Keratinocyte (primary cell): ENCODE data around the gene IRAK2. TPM values are rescaled to one million over a fixed set of nuclear protein-coding genes. Genes with fewer than 3 reads are reported as not detected.

ENCODE experiments used
- DNase-seq: peaks from one replicate; pipeline ENCODE4 v3.0.0-alpha.2; 2011; ENCODE audit warnings: low read depth, missing footprints, low spot score
- FAIRE-seq: peaks from 2 replicates; lab custom pipeline; 2011; peaks lifted over from hg19 to GRCh38; lab: Jason Lieb, UNC
- H2AFZ ChIP-seq: 2 replicates; pipeline ENCODE4 v1.6.0; 2012; ENCODE audit warnings: low read length, control low read depth, inconsistent platforms; ENCODE audit not compliant: control insufficient read depth
- H3K27ac ChIP-seq: 2 replicates; pipeline ENCODE4 v1.5.1; 2011; ENCODE audit warnings: low read length; ENCODE audit not compliant: control insufficient read depth, insufficient read depth
- H3K27me3 ChIP-seq: 3 replicates; pipeline ENCODE4 v1.6.0; 2011; ENCODE audit warnings: low read length; ENCODE audit not compliant: control insufficient read depth, insufficient read depth; ENCODE audit errors: extremely low read depth
- H3K36me3 ChIP-seq, 2 experiments: 2 replicates in 1 of 2; 3 replicates in 1 of 2; pipeline ENCODE4 v1.5.1; 2011; ENCODE audit warnings: low read length in 2 of 2, mild to moderate bottlenecking in 1 of 2; ENCODE audit not compliant: control insufficient read depth in 2 of 2, insufficient read depth in 2 of 2; ENCODE audit errors: extremely low read depth in 1 of 2
- H3K4me1 ChIP-seq: 3 replicates; pipeline ENCODE4 v1.5.1; 2011; ENCODE audit warnings: low read length; ENCODE audit not compliant: control insufficient read depth, insufficient read depth; ENCODE audit errors: extremely low read depth
- H3K4me2 ChIP-seq: 3 replicates; pipeline ENCODE4 v1.6.0; 2011; ENCODE audit warnings: low read depth, low read length; ENCODE audit not compliant: control insufficient read depth, insufficient read depth; ENCODE audit errors: extremely low read depth
- H3K4me3 ChIP-seq, 3 experiments: fragments of 200-600 bp in 1 of 3; sonication (generic) in 1 of 3; 2 replicates in 2 of 3; 3 replicates in 1 of 3; pipeline ENCODE4 v1.5.1; 2011 to 2016; ENCODE audit warnings: low read length in 3 of 3, mild to moderate bottlenecking in 3 of 3, control low read depth in 2 of 3, inconsistent platforms in 1 of 3, low read depth in 1 of 3, mixed read lengths in 1 of 3, mixed run types in 1 of 3, moderate library complexity in 1 of 3; ENCODE audit not compliant: control insufficient read depth in 2 of 3, insufficient read depth in 2 of 3; ENCODE audit errors: extremely low read depth in 1 of 3
- H3K79me2 ChIP-seq: 2 replicates; pipeline ENCODE4 v1.6.0; 2012; ENCODE audit warnings: low read length; ENCODE audit not compliant: control insufficient read depth, insufficient read depth
- H3K9ac ChIP-seq: 3 replicates; pipeline ENCODE4 v1.6.0; 2011; ENCODE audit warnings: low read length; ENCODE audit not compliant: control insufficient read depth, insufficient read depth; ENCODE audit errors: extremely low read depth
- H3K9me1 ChIP-seq: 3 replicates; pipeline ENCODE4 v1.6.0; 2011; ENCODE audit warnings: low read length; ENCODE audit not compliant: control insufficient read depth, insufficient read depth; ENCODE audit errors: extremely low read depth
- H3K9me3 ChIP-seq: 2 replicates; pipeline ENCODE4 v1.5.1; 2012; ENCODE audit warnings: low read depth, low read length; ENCODE audit not compliant: control insufficient read depth
- H4K20me1 ChIP-seq: 3 replicates; pipeline ENCODE4 v1.6.0; 2011; ENCODE audit warnings: low read length; ENCODE audit not compliant: control insufficient read depth, insufficient read depth; ENCODE audit errors: extremely low read depth
- CTCF ChIP-seq, 3 experiments: IDR thresholded peaks in 1 of 3; conservative IDR thresholded peaks in 1 of 3; optimal IDR thresholded peaks in 1 of 3; 2 replicates in 2 of 3; 3 replicates in 1 of 3; pipeline versions ENCODE3 to v1.5.1; 2011; ENCODE audit warnings: low read length in 3 of 3, mild to moderate bottlenecking in 3 of 3, moderate library complexity in 2 of 3, control low read depth in 1 of 3, inconsistent platforms in 1 of 3; ENCODE audit not compliant: insufficient read depth in 2 of 3; ENCODE audit errors: extremely low read depth in 1 of 3
- EZH2 ChIP-seq: IDR thresholded peaks from one replicate; pipeline ENCODE4 v1.6.1; 2012; ENCODE audit warnings: inconsistent platforms, mild to moderate bottlenecking, low read length, moderate library complexity
- dilution Hi-C: fragments of 300-500 bp; cut with MboI; formaldehyde crosslinking; loops from one replicate; pipeline ENCODE4 v1.7.0; 2020; ENCODE audit warnings: low sequenced_read_pairs; ENCODE audit not compliant: extremely low pct_ligation_motif_present
- polyA plus RNA-seq, 5 experiments: library from polyadenylated mRNA; depleted of rRNA in 3 of 5; stranded (reverse) in 3 of 5; stranded (forward) in 1 of 5; unstranded in 1 of 5; fragments of >200 nt; gene quantifications; 1 replicate in 1 of 5; 2 replicates in 3 of 5; 3 replicates in 1 of 5; pipeline versions ENCODE4 v1.2.1 to v1.2.3, GENCODE V29; 2011 to 2012; ENCODE audit warnings: missing spikeins in 2 of 5, low read depth in 1 of 5, low replicate concordance in 1 of 5

IRAK2 gene
- polyA plus RNA-seq, 1 donor (not counting 4 experiments of a cell fraction or from before 2014, with no cell fraction given), result 3.5 TPM

- H3K36me3 ChIP-seq, result no peaks in the 10 kb centered on the region
- H3K27me3 ChIP-seq, result no peaks in the 10 kb centered on the region
- H3K4me3 ChIP-seq, result no peak overlapping the region
- H3K4me1 ChIP-seq, result peaks cover 52% of the 10 kb centered on the region
- DNase-seq (no peak), FAIRE-seq (no peak)
- H3K9me1 ChIP-seq, result no peaks in the 10 kb centered on the region
- H3K9me3 ChIP-seq, result no peaks in the 10 kb centered on the region
- no peak for TF ChIP-seq EZH2
- TF ChIP-seq CTCF (optimal IDR thresholded peaks at IDR 0.05 in 1 of 3, IDR thresholded peaks at IDR 0.05 in 1 of 3, conservative IDR thresholded peaks at IDR 0.05 in 1 of 3; ENCODE audit: extremely low read depth in 1 of 3, insufficient read depth in 2 of 3, low read length in 3 of 3), result no peak
- dilution Hi-C loops, result no loop called here
- no peak overlapping the region for H2AFZ ChIP-seq
- no peaks in the 10 kb centered on the region for H4K20me1 ChIP-seq
- no peak overlapping the region for H3K9ac ChIP-seq
- no peak overlapping the region for H3K4me2 ChIP-seq
- H3K79me2 ChIP-seq, result no peaks in the 10 kb centered on the region
- no peak overlapping the region for H3K27ac ChIP-seq
Observed at GRCh38 chr3:10187944-10188343, 23.2 kb downstream of the IRAK2 start.

GRCh38 chr3:10188804-10189556 lies 24.3 kb downstream of the IRAK2 start:
- no peak for TF ChIP-seq EZH2
- TF ChIP-seq CTCF (optimal IDR thresholded peaks at IDR 0.05 in 1 of 3, IDR thresholded peaks at IDR 0.05 in 1 of 3, conservative IDR thresholded peaks at IDR 0.05 in 1 of 3; ENCODE audit: extremely low read depth in 1 of 3, insufficient read depth in 2 of 3, low read length in 3 of 3), result no peak
- dilution Hi-C loops, result no loop called here
- FAIRE-seq, result no peak
- Histone ChIP-seq H3K9ac (peak overlapping the region; percentile 11), H3K4me1 (peaks cover 60% of the 10 kb centered on the region), H4K20me1 (no peaks in the 10 kb centered on the region), H3K27ac (peak overlapping the region; percentile 73), H2AFZ (no peak overlapping the region), H3K9me3 (no peaks in the 10 kb centered on the region), H3K27me3 (no peaks in the 10 kb centered on the region), H3K4me2 (peak overlapping the region; percentile 58), H3K9me1 (no peaks in the 10 kb centered on the region), H3K4me3 (peak overlapping the region in 1 of 3 experiments; percentile 5), H3K79me2 (no peaks in the 10 kb centered on the region), H3K36me3 (no peaks in the 10 kb centered on the region)
- no peak for DNase-seq
